B cell (primary cell): ENCODE measurements around the gene EFNA5.

Experiments used
- CTCF ChIP-seq: fragments of 200-600 bp; IDR thresholded peaks from one replicate; pipeline ENCODE4 v1.8.0; 2022; ENCODE audit warnings: antibody characterized with exemption, mild to moderate bottlenecking
- EZH2 ChIP-seq: IDR thresholded peaks from 2 replicates; pipeline ENCODE4 v1.6.1; 2012; ENCODE audit warnings: borderline replicate concordance, low read depth, mild to moderate bottlenecking, moderate library complexity, low read length; ENCODE audit not compliant: insufficient read depth, poor library complexity, severe bottlenecking

GRCh38 chr5:107402434-107403227, 268.1 kb downstream of the EFNA5 start:
- TF ChIP-seq EZH2 = no peak
- no peak for TF ChIP-seq CTCF
